Measurements from ENCODE around the gene SREBF2.
"Not testable (repeated sequence)": the region's sequence is repeated elsewhere in the genome, so short reads cannot be mapped to it uniquely, and the experiment has no call there.

Gene SREBF2

DNA sequence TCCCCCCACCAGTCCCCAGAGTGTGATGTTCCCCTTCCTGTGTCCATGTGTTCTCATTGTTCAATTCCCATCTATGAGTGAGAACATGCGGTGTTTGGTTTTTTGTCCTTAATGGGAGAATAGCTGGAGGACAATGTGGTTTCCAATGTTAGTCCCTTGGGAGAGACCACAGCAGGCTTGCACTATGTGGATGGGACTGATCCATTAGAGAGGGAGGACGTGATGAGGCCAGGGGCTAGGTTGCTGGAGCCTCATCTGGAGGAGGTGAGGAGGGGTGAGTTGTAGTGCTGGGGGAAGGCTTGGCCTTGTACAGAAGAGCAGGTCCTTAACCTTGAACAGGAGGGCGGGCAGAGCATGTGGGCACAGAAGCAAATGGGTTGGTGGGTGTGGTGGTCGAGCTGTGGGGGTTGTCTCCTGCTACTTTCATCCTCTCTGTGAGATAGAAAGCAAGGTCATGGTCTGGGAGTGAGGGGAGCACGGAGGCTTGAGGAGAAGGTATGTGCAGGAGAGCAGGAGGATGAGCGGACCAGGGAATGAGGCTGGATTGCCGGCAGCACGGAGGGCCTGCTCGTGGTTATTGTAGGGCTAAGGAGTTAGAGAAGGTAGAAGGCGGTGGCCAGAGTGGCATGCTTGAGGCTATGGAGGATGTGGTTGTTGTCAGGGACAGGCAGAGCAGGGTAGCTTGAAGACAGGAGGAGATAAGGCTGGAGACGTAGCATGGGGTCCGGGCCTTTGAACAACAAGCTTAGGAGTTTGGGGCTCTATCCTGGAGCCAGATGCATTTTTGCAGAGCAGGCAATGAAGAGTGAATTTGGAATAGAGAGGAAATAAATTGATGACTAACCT, 11.2 kb upstream of the SREBF2 start:
- DNase-seq (ENCODE audit: low read depth), result no peak

DNA sequence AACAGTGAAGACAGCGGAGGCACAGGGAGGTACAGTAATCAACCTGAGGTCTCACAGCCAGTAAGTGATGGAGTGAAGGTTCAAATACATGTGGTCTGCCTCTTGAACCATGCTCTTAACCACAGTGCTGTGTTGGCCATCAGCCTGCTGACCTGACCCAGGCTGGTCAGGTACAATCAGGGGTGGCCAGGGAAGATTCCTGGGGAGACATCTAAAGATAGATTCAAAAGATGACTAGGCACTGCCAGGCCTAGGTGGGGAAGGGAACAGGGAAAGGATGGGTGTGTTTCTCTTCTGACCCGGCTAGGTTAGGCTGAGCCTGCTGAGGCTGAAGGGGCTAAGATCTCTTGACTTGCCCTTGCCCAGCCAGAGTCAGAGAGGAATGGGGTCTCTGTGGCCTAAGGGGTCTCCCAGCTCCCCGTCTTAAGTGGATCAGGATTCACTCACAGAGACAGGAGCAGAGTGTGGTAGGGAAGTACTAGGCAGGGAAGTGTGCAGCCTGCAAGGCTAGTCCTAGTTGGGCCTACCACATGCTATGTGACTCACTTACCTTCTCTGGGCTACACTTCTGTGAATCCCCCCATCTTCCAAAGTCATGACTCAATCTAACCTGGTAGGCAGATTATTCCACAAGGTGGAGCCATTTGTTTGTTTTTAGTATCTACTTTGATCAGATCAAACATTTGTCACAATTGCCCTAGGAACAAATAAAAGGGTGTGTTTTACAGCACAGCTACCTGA, 10.4 kb upstream of the SREBF2 start:
- peak; percentile 20 for DNase-seq (ENCODE audit: low read depth)

DNA sequence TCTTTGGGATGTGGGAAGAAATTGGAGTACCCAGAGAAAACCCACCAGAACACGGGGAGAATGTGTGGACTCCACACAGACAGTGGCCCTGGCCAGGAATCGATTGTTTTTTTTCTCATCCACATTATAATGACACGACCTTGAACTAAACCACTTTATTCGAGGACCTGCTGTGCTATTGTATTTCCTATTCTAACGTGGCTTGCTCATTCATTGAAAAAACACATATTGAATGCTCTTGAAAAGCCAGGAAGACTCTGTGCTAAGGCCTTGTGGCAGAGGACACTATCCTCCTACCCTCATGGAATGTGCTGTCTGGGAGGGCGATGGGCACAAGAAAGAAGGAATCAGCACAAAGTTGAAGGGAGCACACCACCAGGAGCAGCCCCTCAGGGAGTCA, 9.1 kb upstream of the SREBF2 start:
- DNase-seq (ENCODE audit: low read depth), result no peak

DNA sequence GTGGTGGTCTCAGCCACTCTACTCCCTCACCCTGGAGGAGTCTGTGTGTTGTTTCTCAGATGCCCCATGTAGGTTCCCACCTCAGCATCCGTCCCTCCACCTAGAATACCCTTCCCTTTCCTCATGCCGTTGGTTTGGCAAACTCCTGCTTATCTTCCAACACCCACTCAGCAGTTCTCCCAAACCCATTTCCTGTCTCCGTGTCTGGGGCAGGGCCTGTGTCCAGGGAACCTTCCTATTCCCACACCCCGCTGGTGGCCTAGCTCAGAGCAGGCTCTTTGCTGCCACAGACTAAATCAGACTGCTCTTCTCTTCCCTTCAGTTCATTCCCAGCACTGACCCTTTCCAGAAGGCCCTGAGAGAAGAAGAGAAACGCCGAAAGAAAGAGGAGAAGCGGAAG, 7.5 kb upstream of the SREBF2 start:
- DNase-seq (ENCODE audit: low read depth), result no peak

DNA sequence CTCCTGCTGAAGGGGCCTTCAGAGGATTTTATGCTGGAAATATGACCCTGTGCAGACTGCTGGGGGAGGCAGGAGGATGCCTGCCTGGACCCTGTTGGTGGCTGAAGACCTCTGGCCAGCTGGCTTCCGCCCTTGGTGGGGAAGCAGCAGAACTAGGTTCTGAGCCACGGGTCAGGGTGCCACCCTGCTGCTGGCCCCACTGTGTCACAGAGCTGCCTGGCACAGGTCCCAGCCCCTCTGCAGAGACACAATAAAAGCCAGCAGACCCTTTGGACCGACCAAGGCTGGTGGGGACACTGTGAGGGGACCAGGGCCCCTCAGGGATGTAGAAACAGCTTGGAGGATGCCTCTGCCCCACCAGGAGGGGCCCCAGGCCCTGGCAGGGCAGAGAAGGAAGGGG, 6.9 kb upstream of the SREBF2 start:
- no peak for DNase-seq (ENCODE audit: low read depth)

DNA sequence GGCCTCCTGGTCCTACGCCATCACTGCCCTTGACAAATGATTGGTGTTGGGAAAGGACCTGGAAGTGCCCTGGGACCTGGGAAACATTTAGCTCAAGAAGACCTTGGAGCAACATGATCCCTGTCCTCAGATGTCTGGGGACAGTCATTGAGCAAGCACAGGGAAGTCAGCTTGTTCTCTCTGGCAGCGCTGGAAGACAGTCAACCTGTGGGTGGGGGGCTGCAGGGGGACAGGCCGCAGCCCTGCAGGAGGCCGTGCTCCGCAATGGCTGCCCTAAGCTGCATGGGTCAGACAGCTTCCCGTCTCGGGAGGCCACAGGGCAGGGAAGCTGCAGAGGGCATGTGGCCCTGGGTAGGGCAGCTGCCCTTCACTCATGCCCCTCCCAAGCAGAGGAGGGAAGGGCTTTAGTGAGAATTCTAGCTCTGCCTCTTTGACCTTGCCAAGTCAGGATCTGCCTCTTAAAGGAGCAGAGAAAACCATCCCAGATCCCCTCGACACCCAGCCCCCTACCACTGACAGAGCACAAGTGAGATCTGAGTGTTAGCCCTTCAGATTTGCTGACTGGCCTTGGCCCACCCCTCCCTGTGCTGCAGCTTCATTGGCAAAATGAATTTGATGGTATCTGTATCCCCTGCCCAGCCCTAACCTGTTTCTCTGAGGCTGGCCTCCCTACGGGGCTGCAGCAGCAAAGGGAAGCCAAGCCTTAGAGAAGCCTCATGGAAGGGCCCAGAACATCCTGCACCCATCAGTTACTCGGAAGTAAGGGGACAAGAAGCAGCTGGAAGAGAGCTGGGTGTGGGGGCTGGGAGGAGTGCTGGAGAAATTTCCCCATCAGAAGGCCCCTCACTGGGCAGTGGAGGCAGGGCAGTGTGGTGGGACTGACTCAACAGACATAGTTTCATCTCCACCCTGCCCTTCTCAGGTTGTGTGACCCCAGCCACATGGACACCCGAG, 6.2 kb upstream of the SREBF2 start:
- no peak for DNase-seq (ENCODE audit: low read depth)

DNA sequence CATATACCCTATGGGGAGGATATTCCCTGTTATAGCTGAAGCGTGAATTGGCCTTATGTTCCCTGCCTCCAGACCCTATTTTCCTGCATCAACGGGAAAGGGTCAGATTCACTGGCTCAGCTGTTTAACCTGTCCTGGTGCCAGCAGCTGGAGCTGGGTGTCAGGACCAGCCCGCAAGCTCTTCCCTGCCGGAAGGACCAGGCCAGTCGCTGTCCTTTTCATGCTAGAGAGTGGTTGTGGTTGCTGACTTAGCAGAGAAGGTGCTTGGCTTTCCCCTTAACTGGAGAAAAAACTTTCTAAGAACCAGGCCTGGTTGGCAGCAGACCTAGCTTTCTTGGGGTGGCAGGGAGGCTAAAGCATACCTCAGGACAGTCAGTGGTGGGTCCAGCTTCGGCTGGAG, 5.2 kb upstream of the SREBF2 start:
- no peak for DNase-seq (ENCODE audit: low read depth)

DNA sequence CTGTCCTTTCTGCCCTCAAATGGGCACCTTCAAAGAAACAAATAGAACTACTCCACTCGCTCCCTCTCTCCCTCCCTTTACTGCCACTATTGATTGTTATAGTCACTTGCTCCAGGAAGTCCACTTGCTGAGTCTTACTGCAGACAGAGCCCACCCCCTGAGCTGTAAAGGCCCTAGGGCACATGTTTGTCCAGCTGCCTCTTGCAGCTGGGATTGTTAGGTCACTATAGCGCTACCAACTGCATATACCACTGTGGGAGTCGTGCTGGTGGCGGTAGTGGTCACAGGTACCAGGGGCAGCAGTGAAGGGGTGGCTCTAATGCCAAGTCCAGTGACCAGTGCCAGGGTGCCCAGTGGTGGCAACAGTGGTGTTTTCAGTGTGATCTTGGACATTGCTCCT, 4.4 kb upstream of the SREBF2 start:
- DNase-seq (ENCODE audit: low read depth), result no peak

DNA sequence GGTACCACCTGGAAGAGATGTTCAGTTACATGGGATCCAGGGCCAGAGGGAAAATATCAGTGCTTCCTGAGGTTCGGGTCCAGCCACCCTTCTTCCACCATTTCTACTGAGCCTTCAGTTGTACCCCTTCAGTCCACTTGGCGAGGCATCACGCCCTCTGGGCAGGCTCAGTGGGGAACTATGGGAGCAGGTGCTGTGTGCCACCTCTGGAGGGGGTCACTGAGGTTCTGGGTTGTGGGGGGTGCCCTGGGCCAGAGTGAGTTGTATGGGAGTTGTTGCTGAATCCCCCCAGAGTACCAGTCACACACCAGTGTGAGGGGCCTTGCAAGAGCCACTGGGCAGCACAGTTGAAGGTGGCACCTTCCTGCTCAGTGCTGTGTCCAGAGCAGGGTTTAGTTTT, 2.7 kb upstream of the SREBF2 start:
- DNase-seq (ENCODE audit: low read depth), result no peak

DNA sequence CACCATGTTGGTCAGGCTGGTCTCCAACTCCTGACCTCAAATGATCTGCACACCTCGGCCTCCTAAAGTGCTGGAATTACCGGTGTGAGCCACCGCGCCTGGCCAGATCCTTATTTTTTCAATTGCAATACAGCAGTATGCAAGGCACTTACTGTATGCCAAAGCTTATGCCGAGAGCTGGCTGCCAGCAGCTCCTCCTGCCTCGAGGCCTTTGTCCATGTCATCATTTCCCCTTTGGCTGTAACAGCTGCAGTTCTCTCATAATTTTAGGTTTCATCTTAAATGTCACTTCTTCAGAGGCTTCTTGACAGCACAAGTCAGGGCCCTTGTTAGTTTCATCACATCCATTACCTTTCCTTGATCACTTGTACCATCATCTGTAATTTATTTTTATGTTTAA, 1.5 kb upstream of the SREBF2 start:
- no peak for DNase-seq (ENCODE audit: low read depth)

DNA sequence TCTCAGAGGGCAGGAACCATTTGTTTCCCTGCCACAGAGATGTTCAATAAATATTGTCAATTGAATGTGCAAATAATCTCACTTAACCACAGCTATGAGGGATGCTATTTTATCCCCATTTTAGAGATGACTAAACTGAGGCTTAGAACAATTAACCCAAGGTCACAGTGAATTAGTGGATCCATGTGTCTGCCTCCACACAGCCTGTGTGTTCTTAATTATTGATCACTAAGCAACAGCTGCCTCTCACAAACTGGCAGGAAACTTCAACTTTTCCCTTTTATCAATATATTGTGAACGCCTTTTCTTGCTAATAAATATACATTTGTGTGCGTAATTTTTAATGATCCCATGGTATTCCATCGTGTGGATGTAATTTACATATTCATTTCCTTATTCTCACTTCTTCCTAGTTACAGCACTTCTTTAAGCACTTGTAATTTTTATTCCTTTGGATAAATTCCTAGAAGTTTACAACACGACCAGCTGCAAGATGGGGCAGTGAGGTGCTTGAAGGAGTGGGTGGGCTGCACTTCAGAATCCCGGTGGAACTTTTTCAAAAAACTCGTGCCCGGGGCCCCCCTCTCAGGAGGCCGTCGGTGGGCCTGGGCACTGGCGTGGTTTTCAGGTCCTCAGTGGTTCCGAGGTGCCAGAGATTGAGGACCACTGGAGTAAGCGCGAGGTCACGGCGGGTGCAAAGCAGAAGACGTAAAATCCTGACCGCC, 915 bp upstream of the SREBF2 start:
- DNase-seq (ENCODE audit: low read depth), result no peak

DNA sequence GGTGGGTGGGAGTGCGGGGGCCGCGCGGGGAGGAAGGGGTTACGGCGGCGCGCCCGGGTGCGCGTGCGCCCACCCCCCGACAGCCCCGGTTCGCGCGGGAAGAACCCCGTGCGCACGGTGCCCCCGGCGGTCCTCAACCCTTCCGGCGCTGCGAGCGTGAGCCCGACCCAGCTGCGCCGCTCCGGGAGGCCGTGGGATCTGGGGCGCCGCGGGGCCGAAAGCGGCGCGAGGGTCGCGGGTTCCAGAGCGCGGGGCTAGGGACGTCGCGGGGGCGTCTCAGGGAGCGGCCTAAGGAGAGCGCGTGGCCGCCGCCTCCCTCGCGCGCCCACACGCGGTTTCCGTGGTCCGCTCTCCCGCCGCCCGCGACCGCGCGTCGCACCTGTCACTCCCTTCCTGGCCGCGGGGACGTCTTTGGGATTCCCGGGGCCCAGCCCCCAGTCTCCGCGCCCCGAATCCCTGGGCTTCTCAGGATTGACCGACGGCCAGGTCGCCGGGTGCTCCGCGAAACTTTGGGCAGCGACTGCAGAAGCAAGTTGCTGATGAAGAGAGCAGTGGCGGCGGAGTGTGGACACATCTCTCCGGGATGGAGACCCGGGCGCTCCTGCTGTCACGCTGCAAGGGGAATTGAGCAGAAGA, 582 bp downstream of the SREBF2 start:
- DNase-seq (ENCODE audit: low read depth), result peak; percentile 26

DNA sequence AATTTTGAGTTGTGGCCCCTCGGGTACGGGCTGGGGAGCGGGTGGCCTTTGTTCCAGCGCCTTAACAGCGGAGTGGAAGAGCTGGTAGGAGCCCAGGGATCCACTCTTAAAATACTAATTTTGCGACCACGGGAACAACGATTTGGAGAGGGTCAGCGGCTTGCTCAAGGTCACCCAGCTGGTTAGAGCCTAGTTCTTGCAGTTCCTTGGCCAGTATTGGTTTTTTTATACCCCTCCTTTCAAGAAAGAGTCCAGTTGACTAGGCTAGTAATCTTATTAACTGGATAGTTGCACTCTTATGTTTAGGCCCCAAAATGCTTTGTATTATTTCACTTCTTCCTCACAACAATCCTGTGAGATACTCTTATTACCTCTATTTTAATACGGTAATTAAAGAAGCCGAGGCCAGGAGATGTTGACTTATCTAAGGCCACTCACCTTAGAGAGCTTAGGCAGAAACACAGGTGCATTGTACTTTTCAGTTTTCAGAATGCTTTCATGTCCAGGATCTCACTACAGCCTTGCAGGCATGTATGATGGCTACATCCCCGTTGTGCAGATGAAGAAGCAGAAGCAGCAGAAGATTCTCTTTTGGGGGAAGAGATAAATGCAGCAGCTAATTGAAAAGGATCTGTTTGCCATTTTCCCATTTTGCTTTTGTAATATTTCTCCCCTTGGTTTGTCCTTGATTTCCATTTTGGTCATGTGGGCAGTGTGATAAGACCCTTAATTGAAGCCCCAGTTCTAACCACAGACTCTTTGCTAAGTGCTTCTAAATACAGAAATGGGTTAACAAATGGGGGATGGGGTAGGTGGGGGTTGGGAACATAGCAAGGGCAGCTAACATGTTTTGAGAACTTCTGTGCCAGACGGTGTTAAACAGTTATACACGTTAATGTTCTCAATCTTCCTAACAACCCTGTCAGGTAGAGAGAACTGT, 1.4 kb downstream of the SREBF2 start:
- no peak for DNase-seq (ENCODE audit: low read depth)

DNA sequence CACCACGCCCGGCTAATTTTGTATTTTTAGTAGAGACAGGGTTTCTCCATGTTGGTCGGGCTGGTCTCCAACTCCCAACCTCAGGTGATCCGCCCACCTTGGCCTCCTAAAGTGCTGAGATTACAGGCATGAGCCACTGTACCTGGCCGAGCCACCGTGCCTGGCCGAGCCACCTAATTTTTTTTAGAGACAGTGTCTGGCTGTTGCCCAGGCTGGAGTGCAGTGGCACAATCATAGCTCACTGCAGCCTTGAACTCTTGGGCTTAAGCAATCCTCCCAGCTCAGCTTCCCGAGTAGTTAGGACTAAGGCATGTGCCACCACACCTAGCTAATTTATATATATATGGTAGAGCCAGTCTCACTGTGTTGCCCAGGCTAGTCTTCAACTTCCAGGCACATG, 2.6 kb downstream of the SREBF2 start:
- DNase-seq (ENCODE audit: low read depth), result not testable (repeated sequence)

DNA sequence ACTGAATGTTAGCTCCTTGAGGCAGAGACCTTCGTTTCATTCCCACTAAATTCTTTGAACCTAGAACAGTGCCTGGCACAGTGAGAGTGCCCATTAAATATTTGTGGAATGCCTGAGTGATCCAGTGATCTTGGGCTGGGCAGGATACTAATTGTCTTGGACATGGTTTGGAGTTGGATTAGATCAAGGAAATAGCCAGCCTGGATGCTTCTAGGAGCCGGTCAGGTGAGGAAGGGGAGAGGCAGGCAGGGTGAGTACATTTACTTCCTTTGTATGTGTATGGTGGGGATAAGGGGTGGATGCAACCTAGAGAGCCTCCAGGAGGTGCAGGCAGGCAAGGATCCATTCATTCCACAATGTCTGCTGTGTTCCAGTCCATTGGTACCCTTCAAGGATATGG, 3.6 kb downstream of the SREBF2 start:
- no peak for DNase-seq (ENCODE audit: low read depth)

DNA sequence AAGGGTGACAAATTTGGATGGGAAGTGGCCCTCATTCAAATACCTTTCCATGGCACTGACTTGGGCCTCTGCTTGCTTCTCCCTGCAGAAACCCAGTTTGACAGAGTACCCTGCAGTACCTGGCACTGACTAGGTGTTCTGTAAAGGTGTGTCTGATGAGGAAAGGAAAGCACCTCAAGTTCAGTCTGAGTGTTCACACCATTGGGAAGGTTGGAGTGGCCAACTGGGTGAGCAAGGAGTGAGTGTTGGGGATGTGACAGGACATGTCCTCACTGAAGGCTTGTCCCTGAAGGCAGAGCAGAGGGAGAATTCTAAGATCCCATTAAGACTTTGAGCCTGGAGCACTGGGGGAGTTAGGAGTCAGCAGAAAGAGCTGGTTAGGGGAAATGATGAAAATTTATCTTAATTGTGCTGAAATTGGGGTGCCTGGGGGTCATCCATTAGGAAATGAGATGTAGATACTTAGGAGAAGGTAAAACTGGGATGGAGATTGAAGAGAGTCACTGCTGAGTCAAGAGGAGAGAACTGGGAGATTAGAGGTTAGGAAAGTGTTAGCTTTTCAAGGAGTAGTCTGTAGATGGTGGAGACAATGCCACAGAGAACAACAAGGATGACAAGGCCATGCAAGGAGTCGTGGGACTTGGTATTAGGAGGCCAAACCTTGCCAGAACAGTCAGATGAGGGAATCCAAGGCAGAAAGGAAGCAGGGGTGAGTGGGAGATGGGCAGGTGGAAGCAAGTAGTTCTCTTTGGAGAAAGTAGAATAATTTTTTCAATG, 6.1 kb downstream of the SREBF2 start:
- DNase-seq (ENCODE audit: low read depth), result no peak

DNA sequence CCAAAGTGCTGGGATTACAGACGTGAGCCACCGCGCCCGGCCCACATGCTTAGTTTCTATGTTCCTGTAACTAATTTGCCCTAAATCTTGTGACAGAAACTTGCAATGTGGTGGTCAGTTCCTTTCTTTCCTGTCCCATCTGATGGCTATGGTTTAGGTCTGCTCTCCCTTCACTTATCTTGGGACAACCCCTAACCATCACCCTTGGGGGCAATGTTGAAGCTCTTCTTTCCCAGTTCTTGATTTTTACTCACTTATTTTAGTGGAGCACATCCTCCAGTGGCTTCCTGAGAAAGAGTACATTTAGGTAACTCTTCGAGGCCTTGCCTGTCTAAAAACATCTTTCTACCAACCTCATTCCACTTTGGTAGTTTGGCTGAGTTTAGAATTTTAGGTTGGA, 7.3 kb downstream of the SREBF2 start:
- DNase-seq (ENCODE audit: low read depth), result no peak

DNA sequence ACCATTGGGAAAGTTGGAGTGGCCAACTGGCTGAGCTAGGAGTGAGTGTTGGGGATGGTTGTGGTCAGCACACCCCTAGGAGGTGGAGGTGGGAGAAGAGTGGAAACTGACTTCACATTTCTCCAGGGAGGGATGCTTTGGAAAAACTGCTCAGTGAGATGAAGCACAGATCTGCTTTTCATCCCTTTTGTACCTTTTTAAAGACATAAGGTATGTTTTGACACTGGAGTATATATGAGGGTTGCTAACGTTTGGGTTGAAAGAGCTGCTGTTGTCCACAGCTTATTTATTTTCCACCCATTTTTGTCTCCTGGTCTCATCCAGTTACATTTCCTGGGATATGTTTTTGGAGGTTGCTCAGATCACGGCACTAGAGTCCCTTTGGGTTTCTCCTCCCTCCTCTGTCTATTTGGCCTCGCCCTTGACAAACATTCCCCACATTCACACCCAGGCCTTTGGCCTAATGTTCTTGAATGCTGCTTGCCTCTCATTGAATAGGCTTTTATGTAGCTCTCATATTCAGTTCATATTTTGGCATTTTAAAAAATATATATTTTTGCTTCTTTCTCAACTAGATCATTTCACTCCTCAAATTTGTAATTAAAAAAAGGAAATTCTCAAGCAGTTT, 8.3 kb downstream of the SREBF2 start:
- no peak for DNase-seq (ENCODE audit: low read depth)
